DND-41 (cell line): ENCODE measurements around the gene TMPRSS9.

Experiments
- ATAC-seq: fragments of 200-7000 bp; cut with Tn5 transposase; 3 replicates; pipeline ENCODE4 v1.9.1; 2021; ENCODE audit warnings: low read depth; ENCODE audit not compliant: insufficient read depth
- DNase-seq: peaks from one replicate; pipeline ENCODE4 v3.0.0-alpha.2; 2020
- H2AFZ ChIP-seq: 2 replicates; pipeline ENCODE4 v1.6.0; 2012; ENCODE audit warnings: low read depth, low read length
- H3K27ac ChIP-seq: 2 replicates; pipeline ENCODE4 v1.5.1; 2012; ENCODE audit warnings: low read length, inconsistent platforms
- H3K27me3 ChIP-seq: fragments of 200-600 bp; sonication (generic); 2 replicates; pipeline ENCODE4 v1.6.0; 2012; ENCODE audit warnings: low read length, mild to moderate bottlenecking, inconsistent platforms; ENCODE audit not compliant: insufficient read depth, poor library complexity
- H3K36me3 ChIP-seq: 2 replicates; pipeline ENCODE4 v1.5.1; 2012; ENCODE audit warnings: low read length, inconsistent platforms; ENCODE audit not compliant: insufficient read depth
- H3K4me1 ChIP-seq: 2 replicates; pipeline ENCODE4 v1.5.1; 2012; ENCODE audit warnings: mild to moderate bottlenecking, low read length; ENCODE audit not compliant: insufficient read depth
- H3K4me2 ChIP-seq: 2 replicates; pipeline ENCODE4 v1.6.0; 2012; ENCODE audit warnings: mild to moderate bottlenecking, moderate library complexity, low read length, inconsistent platforms; ENCODE audit not compliant: insufficient read depth
- H3K4me3 ChIP-seq, 2 experiments: fragments of 200-600 bp in 1 of 2; shearing (Covaris generic) in 1 of 2; 2 replicates each; pipeline ENCODE4 v1.5.1; 2012 to 2016; ENCODE audit warnings: inconsistent platforms in 2 of 2, low read length in 2 of 2, mild to moderate bottlenecking in 2 of 2, low read depth in 1 of 2, moderate library complexity in 1 of 2
- H3K79me2 ChIP-seq: 2 replicates; pipeline ENCODE4 v1.6.0; 2012; ENCODE audit warnings: low read length, inconsistent platforms; ENCODE audit not compliant: insufficient read depth
- H3K9ac ChIP-seq: 2 replicates; pipeline ENCODE4 v1.6.0; 2012; ENCODE audit warnings: low read depth, mild to moderate bottlenecking, inconsistent platforms, low read length, moderate library complexity
- H3K9me3 ChIP-seq: 2 replicates; pipeline ENCODE4 v1.5.1; 2012; ENCODE audit warnings: low read length, moderate library complexity, mild to moderate bottlenecking, inconsistent platforms; ENCODE audit not compliant: insufficient read depth, severe bottlenecking
- H4K20me1 ChIP-seq: 2 replicates; pipeline ENCODE4 v1.6.0; 2012; ENCODE audit warnings: low read length; ENCODE audit not compliant: insufficient read depth
- CTCF ChIP-seq: IDR thresholded peaks from 2 replicates; pipeline ENCODE4 v1.5.1; 2012; ENCODE audit warnings: borderline replicate concordance, low read length, moderate library complexity, mild to moderate bottlenecking; ENCODE audit not compliant: poor library complexity, severe bottlenecking; ENCODE audit errors: extremely low read depth
- EZH2 ChIP-seq: IDR thresholded peaks from 3 replicates; pipeline ENCODE4 v1.6.1; 2012; ENCODE audit warnings: borderline replicate concordance, low read depth, mild to moderate bottlenecking, moderate library complexity, low read length, inconsistent platforms; ENCODE audit not compliant: severe bottlenecking

TMPRSS9 gene

GRCh38 chr19:2440515-2440914, 80.5 kb downstream of the TMPRSS9 start:
- ATAC-seq (no peak), DNase-seq (no peak)
- TF ChIP-seq CTCF = no peak
- no peak for TF ChIP-seq EZH2
- Histone ChIP-seq H3K27me3 (no peaks in the 10 kb centered on the region), H3K9me3 (no peaks in the 10 kb centered on the region), H3K4me1 (no peaks in the 10 kb centered on the region), H3K9ac (no peak overlapping the region), H3K4me3 (no peak overlapping the region), H3K36me3 (peaks cover 83% of the 10 kb centered on the region), H3K4me2 (no peak overlapping the region), H3K79me2 (peaks cover 85% of the 10 kb centered on the region), H2AFZ (no peak overlapping the region), H3K27ac (no peak overlapping the region), H4K20me1 (peaks cover 72% of the 10 kb centered on the region)

DNA sequence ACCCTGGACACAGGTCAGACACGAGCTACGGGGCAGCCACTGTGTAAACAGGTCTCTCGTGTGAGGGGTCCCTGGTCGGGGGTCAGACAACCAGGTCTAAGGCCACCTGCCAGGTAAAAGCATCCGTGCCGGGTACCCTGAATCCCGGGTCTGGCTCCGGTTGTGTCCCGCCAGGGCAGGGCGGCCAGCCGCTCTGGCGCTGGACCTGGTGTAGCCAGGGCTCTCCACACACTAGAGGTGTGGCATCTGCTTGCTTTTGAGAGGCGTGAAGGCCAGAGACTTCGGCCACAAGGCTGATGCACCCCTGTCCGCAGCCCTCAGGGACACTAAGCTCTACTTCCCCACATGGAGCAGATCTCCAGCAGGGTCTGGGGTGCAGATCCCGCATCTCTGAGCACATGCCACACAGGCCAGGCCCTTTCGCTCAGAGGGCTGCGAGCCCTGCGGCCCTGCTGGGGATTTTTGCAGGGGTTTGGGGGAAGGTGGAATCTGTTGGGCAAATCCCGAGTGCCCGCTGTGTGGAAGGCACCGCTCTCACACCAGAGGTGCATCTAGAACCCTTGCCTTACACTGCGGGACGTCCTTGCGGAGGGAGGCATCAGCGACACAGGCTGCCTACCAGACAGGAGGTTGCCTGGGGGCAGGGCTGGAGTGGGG, 81.2 kb downstream of the TMPRSS9 start:
- Histone ChIP-seq H3K36me3 (peaks cover 76% of the 10 kb centered on the region), H3K79me2 (peaks cover 88% of the 10 kb centered on the region), H3K27me3 (no peaks in the 10 kb centered on the region), H3K4me2 (no peak overlapping the region), H3K4me1 (no peaks in the 10 kb centered on the region), H4K20me1 (peaks cover 74% of the 10 kb centered on the region), H2AFZ (no peak overlapping the region), H3K9ac (no peak overlapping the region), H3K9me3 (no peaks in the 10 kb centered on the region), H3K4me3 (no peak overlapping the region), H3K27ac (no peak overlapping the region)
- ATAC-seq (no peak), DNase-seq (no peak)
- no peak for TF ChIP-seq CTCF
- no peak for TF ChIP-seq EZH2

DNA sequence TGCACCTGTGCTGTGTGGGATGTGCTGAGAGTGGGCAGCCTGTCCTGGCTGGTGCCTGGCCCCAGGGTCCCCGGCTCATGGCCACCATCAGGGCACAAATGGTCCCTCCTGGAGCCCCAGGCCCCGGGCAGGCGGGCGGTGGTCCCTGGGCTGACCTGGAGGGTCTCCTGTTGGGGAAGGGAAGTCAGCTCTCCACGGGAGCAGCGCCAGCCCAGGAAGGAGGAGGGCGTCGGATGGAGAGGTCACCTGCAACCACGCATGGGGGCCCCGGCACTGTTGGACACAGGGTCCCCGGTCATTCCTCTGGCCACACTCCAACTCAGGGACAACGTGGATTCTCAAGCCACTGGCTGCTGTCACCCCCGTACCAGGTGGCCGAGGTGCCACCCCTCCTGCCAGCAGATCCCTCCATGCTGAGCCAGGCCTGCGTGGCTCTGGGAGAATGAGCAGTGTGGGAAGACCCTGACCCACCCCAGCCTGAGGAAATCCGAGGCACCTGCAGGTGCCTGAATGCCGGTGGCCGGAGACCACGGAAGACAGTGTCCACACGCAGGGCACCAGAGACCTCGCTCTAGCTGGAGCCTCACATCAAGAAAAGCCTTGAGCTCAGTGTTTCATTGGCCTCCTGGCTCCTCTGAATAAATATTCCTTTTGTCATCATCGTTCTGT, 83.2 kb downstream of the TMPRSS9 start:
- H3K36me3 ChIP-seq = peaks cover 75% of the 10 kb centered on the region
- H3K9ac ChIP-seq = no peak overlapping the region
- no peak overlapping the region for H3K4me3 ChIP-seq
- ATAC-seq = no peak
- H3K9me3 ChIP-seq = no peaks in the 10 kb centered on the region
- no peak for DNase-seq
- TF ChIP-seq EZH2 (no peak), CTCF (no peak)
- H3K4me1 ChIP-seq = peaks cover 11% of the 10 kb centered on the region; the same call in 1 of the 2 replicates
- H2AFZ ChIP-seq = no peak overlapping the region
- H3K27me3 ChIP-seq = no peaks in the 10 kb centered on the region
- no peak overlapping the region for H3K4me2 ChIP-seq
- H3K27ac ChIP-seq = no peak overlapping the region
- peaks cover 91% of the 10 kb centered on the region for H3K79me2 ChIP-seq
- peaks cover 80% of the 10 kb centered on the region for H4K20me1 ChIP-seq
